OCI-LY7 (cell line): ENCODE results near the gene STIM2. TPM values are rescaled to one million over a fixed set of nuclear protein-coding genes. Genes with fewer than 3 reads are reported as not detected.

Source experiments
- BruUV-seq: library from RNA; stranded (reverse); fragments of 400-500 nt; replicated peaks from 2 replicates; lab custom pipeline; 2021; lab: Mats Ljungman, UMichigan
- CTCF ChIA-PET: fragments of 300-600 bp; sonication (Branson Sonifier 250); formaldehyde crosslinking; loops from one replicate; lab custom pipeline; 2022; ENCODE audit warnings: antibody characterized with exemption; ENCODE audit not compliant: unreplicated experiment; lab: Charles Lee
- POLR2A ChIA-PET: fragments of 300-600 bp; sonication (Branson Sonifier 250); formaldehyde crosslinking; loops from one replicate; lab custom pipeline; 2022; ENCODE audit warnings: antibody characterized with exemption; lab: Charles Lee
- DNase-seq: peaks from one replicate; pipeline ENCODE4 v3.0.0-alpha.2; 2015; ENCODE audit warnings: low spot score
- H2AFZ ChIP-seq: fragments of 200-600 bp; sonication (generic), shearing (Covaris generic); 2 replicates; pipeline ENCODE4 v1.6.1; 2014; ENCODE audit warnings: mild to moderate bottlenecking, antibody characterized with exemption, low read length, moderate library complexity
- H3K27ac ChIP-seq: fragments of 200-600 bp; sonication (generic); 2 replicates; pipeline ENCODE4 v1.5.1; 2014; ENCODE audit warnings: mixed run types, low read depth, mild to moderate bottlenecking, moderate library complexity, low read length, inconsistent platforms; ENCODE audit not compliant: poor library complexity, severe bottlenecking
- H3K36me3 ChIP-seq: fragments of 200-600 bp; sonication (generic); 2 replicates; pipeline ENCODE4 v1.6.1; 2014; ENCODE audit warnings: mild to moderate bottlenecking, antibody characterized with exemption, low read length, moderate library complexity, mixed read lengths; ENCODE audit not compliant: insufficient read depth
- H3K4me1 ChIP-seq: fragments of 200-600 bp; sonication (generic); 2 replicates; pipeline ENCODE4 v1.5.1; 2014; ENCODE audit warnings: mild to moderate bottlenecking, low read length; ENCODE audit not compliant: insufficient read depth, poor library complexity, severe bottlenecking
- H3K4me2 ChIP-seq: fragments of 200-600 bp; sonication (generic); 2 replicates; pipeline ENCODE4 v1.6.1; 2014; ENCODE audit warnings: mild to moderate bottlenecking, low read length
- H3K4me3 ChIP-seq: fragments of 200-600 bp; sonication (generic); 2 replicates; pipeline ENCODE4 v1.5.1; 2014; ENCODE audit warnings: mild to moderate bottlenecking, low read depth, low read length; ENCODE audit not compliant: poor library complexity, severe bottlenecking
- H3K79me2 ChIP-seq: fragments of 200-600 bp; sonication (generic); 2 replicates; pipeline ENCODE4 v1.6.1; 2016; ENCODE audit warnings: low read depth, mild to moderate bottlenecking, low read length, moderate library complexity, mixed read lengths; ENCODE audit not compliant: insufficient read depth
- H3K9me2 ChIP-seq: fragments of 200-600 bp; sonication (generic); 2 replicates; pipeline ENCODE4 v1.6.1; 2016; ENCODE audit warnings: mild to moderate bottlenecking, low read length, mixed read lengths; ENCODE audit not compliant: insufficient read depth
- H3K9me3 ChIP-seq: fragments of 200-600 bp; sonication (generic); 2 replicates; pipeline ENCODE4 v1.6.1; 2014; ENCODE audit warnings: mild to moderate bottlenecking, mixed run types, low read length, mixed read lengths
- H4K20me1 ChIP-seq: fragments of 200-600 bp; sonication (generic); 2 replicates; pipeline ENCODE4 v1.6.1; 2014; ENCODE audit warnings: mild to moderate bottlenecking, antibody characterized with exemption, low read length, moderate library complexity, mixed read lengths; ENCODE audit not compliant: insufficient read depth
- CTCF ChIP-seq: fragments of 200-600 bp; sonication (generic); conservative IDR thresholded peaks from 2 replicates; pipeline ENCODE4 v1.5.1; 2014; ENCODE audit warnings: mild to moderate bottlenecking, antibody characterized with exemption, low read length, moderate library complexity, mixed read lengths
- EZH2phosphoT487 ChIP-seq: fragments of 200-600 bp; sonication (generic); IDR thresholded peaks from 2 replicates; pipeline ENCODE4 v1.6.1; 2018; ENCODE audit warnings: low read depth, borderline replicate concordance, mild to moderate bottlenecking, mixed run types, antibody characterized with exemption, low read length, moderate library complexity, mixed read lengths
- intact Hi-C: fragments of 100-400 bp; cut with micrococcal nuclease; formaldehyde crosslinking; loops from one replicate; pipeline ENCODE4 v1.10.0; 2022; ENCODE audit not compliant: unreplicated experiment
- total RNA-seq, 2 experiments: library from RNA; depleted of rRNA in 1 of 2; stranded (reverse); fragments of >200 nt in 1 of 2; shearing (Covaris generic) in 1 of 2; gene quantifications; 2 replicates each; pipeline ENCODE4 v1.2.3, GENCODE V29; 2014 to 2022

STIM2 gene
- total RNA-seq, 2 experiments from 2014 or later = 108 to 309 TPM

GRCh38 chr4:26911254-26911653 lies 50.6 kb downstream of the STIM2 start:
- Histone ChIP-seq H3K36me3 (peaks cover 33% of the 10 kb centered on the region), H3K4me3 (no peak overlapping the region), H3K4me1 (peaks cover 44% of the 10 kb centered on the region), H2AFZ (no peak overlapping the region), H3K4me2 (no peak overlapping the region), H3K79me2 (peaks cover 100% of the 10 kb centered on the region), H4K20me1 (peaks cover 24% of the 10 kb centered on the region; the same call in 1 of the 2 replicates), H3K9me2 (no peaks in the 10 kb centered on the region), H3K9me3 (no peaks in the 10 kb centered on the region), H3K27ac (no peak overlapping the region)
- no peak for TF ChIP-seq CTCF
- no peak for TF ChIP-seq EZH2phosphoT487
- ChIA-PET CTCF (no interaction called here), POLR2A (interaction anchor here (0.9 to 1.1 kb wide), 2 partner anchors 22 to 25 kb away, joined by 3 read pairs; no protein-coding TSS in a partner anchor)
- intact Hi-C loops = no loop called here
- DNase-seq = no peak
- BruUV-seq = no TSS peak

DNA sequence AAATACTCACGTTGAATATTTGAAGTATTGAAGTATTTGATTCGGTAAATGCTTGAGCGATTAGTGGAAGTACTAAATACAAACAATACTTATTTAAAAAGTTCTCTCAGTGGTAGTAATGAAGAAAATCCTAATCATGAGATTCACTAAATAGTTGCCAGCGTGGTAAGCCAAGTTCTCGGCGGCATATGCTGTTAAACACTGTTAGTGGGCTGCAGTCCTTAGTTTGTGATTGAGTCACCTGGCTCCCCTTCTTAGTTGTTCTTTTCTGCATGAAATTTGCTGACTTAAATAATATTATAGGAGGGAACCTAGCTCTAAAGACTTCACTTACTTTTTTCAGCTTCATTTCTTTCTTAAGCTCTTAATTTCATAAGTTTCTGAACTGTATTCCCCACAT lies 51.4 kb downstream of the STIM2 start:
- Histone ChIP-seq H3K79me2 (peaks cover 100% of the 10 kb centered on the region), H3K4me1 (peaks cover 46% of the 10 kb centered on the region), H3K4me2 (no peak overlapping the region), H3K9me2 (no peaks in the 10 kb centered on the region), H2AFZ (no peak overlapping the region), H3K9me3 (no peaks in the 10 kb centered on the region), H3K27ac (no peak overlapping the region), H3K36me3 (peaks cover 41% of the 10 kb centered on the region), H3K4me3 (no peak overlapping the region), H4K20me1 (peaks cover 32% of the 10 kb centered on the region; the same call in 1 of the 2 replicates)
- intact Hi-C loops = no loop called here
- no TSS peak for BruUV-seq
- TF ChIP-seq CTCF (no peak), EZH2phosphoT487 (no peak)
- no peak for DNase-seq
- ChIA-PET POLR2A (interaction anchor here (0.6 kb wide), 1 partner anchor 192 kb away, joined by 3 read pairs; no protein-coding TSS in a partner anchor), CTCF (no interaction called here)

- intact Hi-C loops = no loop called here
- BruUV-seq = no TSS peak
- Histone ChIP-seq H3K9me3 (no peaks in the 10 kb centered on the region), H2AFZ (no peak overlapping the region), H4K20me1 (peaks cover 33% of the 10 kb centered on the region; the same call in 1 of the 2 replicates), H3K4me2 (no peak overlapping the region), H3K36me3 (peaks cover 46% of the 10 kb centered on the region), H3K4me1 (peaks cover 38% of the 10 kb centered on the region), H3K9me2 (no peaks in the 10 kb centered on the region), H3K4me3 (no peak overlapping the region), H3K79me2 (peaks cover 100% of the 10 kb centered on the region), H3K27ac (no peak overlapping the region)
- no peak for TF ChIP-seq CTCF
- TF ChIP-seq EZH2phosphoT487 = no peak
- ChIA-PET POLR2A (interaction anchor here (1.3 kb wide), 1 partner anchor 72 kb away, joined by 3 read pairs; no protein-coding TSS in a partner anchor), CTCF (no interaction called here)
- DNase-seq = no peak
Observed at GRCh38 chr4:26912810-26913209, 52.2 kb downstream of the STIM2 start.
